CD4-positive, alpha-beta T cell treated with Interferon alpha-2 for 1 hour (primary cell): ENCODE results near the gene FBXL7.

Source experiments
- DNase-seq, 2 donors: peaks; one replicate each; pipeline ENCODE4 v3.0.0-alpha.2; 2020 to 2022

Gene FBXL7

DNA sequence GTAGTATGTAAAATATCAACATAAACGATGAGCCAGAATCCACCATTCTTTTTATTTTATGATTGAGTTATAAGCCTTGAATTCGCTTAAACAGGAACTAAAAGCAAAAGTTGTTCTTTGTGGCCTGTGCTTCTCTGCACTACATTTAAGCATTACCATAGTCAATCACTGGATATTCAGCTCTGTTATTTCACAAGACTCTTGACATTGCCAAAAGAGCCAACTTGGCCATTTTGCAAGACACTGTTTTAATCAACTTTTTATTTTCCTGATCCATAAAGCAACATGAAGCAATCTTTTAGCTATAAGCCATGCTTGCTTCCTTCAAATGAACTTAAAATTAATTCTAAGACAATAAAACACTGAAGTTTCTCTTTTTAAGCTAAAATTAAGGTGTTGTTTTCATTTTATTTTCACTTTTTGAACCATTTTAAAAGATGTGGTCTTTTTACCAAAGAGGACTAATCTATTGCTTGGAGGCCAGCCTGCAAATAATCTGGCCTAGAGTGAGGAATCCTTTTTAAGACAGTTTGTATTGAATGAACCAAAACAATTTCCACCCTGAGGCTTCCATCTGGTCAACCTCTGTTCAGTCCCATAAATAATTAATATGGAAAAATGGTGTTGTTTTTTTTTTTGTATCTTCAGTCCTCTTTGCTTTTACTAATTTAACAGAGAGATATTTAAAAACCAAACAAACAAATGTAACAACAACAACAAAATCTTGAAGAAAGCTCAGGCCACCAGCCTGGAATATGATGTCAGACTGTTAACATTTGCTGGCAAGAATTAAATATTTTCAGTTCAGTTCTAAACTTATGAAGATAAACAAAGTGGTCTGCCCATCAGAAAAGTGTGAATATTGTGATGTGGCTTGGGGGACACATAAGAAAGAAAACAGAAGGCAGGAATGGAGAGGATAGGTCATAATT, 405.2 kb downstream of the FBXL7 start:
- DNase-seq = no peak

DNA sequence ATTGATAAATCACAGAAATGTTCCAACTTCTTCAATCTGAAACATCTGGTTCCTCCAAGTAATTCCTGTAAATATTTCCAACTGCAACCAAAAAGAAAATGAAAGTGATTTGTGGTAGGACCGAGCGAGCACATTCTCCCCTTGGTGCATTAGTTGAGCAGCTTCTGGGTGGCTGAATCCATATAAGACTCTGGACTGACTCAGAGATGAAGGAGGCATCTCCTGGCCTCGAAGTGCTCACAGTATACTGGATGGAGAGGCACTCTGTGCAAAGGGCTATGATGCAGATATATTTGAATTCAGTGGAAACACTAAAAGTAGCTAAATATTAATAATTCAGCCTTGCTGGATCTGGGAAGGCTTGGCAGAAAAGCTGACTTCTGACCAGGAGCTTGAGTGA, 414.7 kb downstream of the FBXL7 start:
- DNase-seq = no peak

- no peak for DNase-seq
Measured at GRCh38 chr5:15926586-15926985, 426.6 kb downstream of the FBXL7 start.

- DNase-seq = no peak
Measured at GRCh38 chr5:15927710-15928380, 427.9 kb downstream of the FBXL7 start.

- DNase-seq = no peak
Measured at GRCh38 chr5:15929611-15930263, 429.8 kb downstream of the FBXL7 start.

DNA sequence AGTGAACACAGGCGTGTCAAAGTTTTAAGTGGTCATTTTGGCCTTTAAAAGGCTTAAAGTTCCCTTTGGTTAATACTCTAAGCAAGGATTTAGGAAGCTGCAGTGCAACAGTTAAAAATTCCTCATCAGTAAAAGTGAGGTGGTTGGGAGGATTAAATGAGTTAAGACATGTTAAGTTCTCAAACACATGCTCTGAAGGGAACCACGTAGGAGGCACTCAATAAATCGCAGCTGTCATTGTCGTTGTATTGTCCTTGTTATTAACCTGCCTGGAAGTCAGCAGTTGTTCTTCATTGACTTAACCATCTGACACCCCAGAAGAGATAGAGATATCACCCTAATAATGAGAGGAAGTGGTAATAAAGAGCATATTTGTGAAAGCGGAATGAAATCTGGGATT, 432.1 kb downstream of the FBXL7 start:
- no peak for DNase-seq

DNA sequence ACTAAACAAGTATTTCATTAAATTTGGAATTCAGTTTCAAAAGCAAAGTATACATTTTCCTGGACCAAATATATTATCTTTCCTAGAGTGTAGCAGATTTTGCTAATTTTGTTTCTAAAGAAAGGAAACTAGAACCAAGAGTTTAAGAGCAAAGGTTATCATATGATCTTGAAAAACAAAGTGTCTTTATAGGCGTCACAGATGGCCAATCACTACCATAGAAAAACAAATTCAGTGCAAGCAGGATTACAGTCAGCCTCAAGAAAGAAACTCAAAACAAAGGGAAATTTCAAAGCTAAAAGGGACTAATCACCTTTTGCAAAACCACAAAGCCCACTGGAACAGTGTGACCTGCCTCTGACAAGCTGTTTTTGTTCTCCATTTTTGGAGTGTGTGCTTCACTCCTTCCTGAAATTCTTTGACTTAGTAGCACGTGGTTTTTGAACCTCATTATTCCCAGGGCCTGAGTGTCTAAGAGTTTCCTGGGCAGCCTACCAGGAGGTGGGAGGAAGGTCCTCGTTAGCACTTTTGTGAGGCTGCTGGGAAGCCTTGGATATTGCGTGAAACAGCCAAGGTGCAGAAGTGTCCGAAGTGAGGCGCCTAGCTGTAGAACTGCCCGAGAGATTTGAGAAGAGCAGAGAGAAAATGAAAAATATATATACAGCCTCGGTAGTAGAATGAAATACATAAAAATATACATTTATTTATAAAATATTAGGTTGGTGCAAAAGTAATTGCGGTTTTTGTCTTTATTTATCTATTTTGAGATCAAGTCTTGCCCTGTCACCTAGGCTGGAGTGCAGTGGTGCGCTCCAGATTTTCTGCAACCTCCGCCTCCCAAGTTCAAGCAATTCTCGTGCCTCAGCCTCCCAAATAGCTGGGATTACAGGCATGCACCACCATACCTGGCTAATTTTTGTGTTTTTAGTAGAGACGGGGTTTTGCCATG, 433.6 kb downstream of the FBXL7 start:
- DNase-seq = no peak

- DNase-seq = no peak
Measured at GRCh38 chr5:15936505-15937245, 436.7 kb downstream of the FBXL7 start.

DNA sequence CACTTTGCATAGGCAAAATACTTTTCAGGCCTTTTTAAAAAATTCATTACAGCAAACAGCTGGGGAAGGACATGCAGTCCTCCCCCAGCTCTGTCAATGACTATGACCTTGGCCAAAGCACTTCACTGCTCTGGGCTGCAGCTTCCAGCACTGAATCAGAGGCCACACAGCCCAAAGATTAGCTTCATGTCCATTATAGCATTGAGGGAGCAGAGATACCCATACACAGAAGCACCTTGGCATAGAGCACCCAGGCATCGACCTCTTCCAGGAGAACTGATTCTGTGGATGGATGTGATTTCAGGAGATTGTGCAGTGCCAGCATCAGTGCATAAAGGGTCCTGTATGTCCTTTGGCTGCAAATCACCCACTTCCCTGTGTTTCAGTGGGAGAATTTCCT, 437.7 kb downstream of the FBXL7 start:
- DNase-seq = no peak

- DNase-seq = no peak
Measured at GRCh38 chr5:15938186-15938585, 438.2 kb downstream of the FBXL7 start.

GRCh38 chr5:15938961-15939360, 439.0 kb downstream of the FBXL7 start:
- no peak for DNase-seq

GRCh38 chr5:15940905-15941304, 440.9 kb downstream of the FBXL7 start:
- DNase-seq = no peak

GRCh38 chr5:15943487-15943886, 443.5 kb downstream of the FBXL7 start:
- no peak for DNase-seq

DNA sequence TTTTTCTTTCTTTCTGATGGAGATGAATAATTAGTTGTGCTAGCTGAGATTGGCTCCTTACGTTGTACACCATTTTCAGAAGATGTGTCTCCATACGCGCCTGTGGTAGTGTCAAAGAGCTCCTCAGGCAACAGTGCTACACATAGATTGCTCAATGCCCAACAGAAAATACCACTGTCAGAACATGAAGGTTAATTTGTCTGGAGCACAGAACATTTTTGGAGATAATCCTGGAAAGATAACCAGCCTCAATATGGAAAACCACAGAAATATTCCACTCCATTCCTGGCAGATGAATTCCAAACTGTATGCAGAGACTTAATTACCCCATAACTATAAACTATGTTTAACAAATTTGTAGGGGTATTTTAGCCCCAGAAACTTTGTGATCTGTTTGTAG, 446.0 kb downstream of the FBXL7 start:
- DNase-seq = no peak

- no peak for DNase-seq
Measured at GRCh38 chr5:15948190-15948589, 448.2 kb downstream of the FBXL7 start.

GRCh38 chr5:15951126-15951525, 451.1 kb downstream of the FBXL7 start:
- DNase-seq = no peak

GRCh38 chr5:15951550-15951949, 451.6 kb downstream of the FBXL7 start:
- no peak for DNase-seq

DNA sequence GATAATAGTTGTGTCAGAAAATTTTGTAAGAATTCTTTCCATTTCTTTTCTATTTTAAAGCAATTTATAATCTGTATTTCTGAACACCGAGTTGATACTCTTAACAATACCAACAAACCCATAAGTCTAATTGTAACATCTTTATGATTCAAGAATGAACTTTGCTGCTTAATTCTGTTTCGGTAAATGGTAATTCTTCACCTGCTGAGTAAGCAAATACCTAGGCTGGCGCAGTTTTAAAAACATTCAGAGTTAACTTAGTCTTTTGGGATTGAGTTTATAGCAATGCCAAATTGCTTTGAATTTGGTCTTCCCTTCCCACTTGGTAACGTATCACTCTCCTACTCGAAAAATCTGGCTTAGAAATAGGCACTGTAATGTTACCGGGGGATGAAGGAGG, 456.6 kb downstream of the FBXL7 start:
- DNase-seq = no peak

DNA sequence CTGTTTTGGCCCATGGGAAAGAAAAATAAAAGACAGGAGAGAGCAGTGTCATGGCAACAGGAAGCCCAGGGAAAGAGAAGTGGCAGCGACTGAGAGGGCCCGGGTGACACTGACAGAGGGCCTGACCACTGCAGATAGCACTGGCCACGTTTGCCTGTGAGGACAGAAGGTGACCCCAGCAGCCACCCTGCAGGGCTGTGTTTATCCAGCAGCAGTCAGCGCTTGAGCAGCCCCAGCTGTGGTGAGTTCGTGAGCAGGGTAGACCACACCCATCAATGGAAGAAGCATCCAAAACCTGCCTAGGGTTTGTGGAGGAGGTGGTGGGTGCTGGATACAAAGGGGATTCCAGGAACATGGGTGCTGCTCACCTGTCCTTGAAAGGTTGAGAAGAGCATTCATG, 457.1 kb downstream of the FBXL7 start:
- DNase-seq = no peak

DNA sequence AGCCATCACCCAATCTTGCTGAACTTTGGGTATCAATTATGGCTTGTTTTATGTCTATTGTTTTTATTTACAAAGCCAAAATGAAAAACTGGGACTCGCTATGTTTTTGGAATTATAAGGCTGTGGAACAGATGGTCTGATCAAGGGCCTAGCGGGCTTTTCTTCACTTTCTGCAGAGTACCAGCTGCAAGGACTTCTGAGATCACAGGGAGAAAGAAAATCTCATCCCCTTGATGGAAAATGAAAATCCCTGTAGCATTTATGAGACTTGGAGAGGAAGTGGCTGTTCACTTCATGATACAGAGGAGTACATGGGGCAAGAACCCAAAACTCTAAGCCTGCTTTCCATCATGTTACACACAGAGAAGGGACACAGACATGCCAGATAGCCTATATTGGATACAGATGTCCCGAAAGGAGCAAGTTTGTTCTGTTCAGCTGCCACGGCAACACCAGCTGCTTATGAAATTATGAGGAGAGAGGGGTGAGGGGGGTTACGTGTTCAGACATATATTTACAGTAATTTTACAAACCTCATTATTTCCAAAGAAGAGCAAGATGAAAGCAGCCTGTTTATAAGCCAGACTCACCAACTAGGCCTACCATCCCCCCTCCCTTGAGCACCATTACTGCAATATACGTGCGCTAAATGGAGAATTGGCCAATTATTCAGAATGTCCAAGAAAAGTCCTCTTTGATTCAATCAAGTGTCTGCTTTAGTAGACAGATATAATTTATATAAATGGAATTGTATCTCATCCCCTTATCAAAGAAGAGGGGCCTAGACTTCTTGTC, 459.6 kb downstream of the FBXL7 start:
- DNase-seq = no peak

- no peak for DNase-seq
Measured at GRCh38 chr5:15966066-15966640, 466.2 kb downstream of the FBXL7 start.
